Stimulated activated CD4-positive, alpha-beta T cell treated with anti-CD3 and anti-CD28 coated beads, Interleukin-12 subunit alpha, Interleukin-12 subunit beta, amount 100 ng/mL, for 24 hours (primary cell): ENCODE data around the gene TTC39B.

Source experiments
- DNase-seq, 2 experiments: peaks; one replicate each; pipeline ENCODE4 v3.0.0-alpha.2; 2020; ENCODE audit warnings: low read depth in 2 of 2

Gene TTC39B

DNA sequence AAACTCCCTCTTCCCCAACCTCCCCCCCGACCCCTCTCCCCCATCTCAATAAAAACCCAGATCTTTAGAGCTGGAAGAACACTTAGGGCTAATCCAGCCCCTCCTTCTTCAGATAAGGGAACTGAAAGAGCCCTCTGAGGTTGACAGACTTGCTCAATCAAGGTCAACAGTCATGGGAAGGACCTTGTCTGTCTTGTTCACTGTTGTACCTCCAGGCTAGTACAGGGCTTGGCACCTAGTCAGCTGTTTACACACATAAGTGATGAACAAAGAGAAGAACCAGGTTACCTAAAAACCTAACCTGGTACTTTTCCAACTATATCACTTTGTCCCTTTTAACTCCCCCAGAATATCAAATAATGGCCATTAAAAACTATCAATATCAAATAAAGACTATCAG lies 2.4 kb downstream of the TTC39B start:
- no peak for DNase-seq

DNA sequence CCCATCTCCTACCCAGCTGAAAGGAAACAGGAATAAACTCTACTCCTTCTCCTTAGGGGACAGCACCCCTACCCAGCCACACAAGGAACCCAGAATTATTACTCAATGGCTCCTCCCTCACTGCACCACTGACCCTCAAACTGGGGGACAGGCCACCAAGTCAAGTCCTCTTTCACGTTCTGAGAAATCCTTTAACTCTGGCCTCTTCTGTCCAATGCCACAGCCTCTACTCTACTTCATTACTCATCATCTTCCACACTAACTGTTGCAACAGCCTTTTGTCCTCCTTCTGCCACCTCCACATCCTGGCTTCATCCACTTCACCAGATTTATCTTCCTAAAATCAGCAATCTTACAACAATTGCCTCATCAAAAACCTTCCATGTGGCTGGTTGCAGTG lies 6.8 kb downstream of the TTC39B start:
- no peak for DNase-seq

DNA sequence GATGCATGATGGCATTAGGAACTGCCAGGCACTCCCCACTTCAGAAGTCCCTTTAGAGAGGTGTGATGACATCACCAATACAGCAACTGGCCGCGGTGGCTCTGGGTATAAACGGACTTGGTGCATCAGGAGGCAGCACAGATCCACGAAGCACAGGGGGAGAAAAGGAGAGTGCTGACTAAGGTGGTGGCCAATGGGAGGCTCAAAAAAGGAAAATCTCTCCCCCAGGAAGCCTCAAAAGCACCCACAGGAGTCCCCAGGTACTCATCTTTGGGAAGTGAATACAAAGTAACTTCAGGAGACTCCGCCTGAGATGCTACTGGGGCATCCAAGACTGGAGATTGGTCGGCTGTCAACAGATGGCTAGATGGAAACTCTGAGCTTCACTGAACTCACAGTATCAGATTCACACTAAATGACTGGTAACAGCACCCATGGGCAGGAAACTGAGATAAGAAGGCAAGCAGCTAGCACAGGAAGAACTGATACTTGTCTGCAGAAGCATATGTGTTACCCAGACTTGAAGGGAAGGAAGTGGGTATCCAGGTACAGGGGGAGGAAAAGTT lies 7.6 kb downstream of the TTC39B start:
- DNase-seq, result peak in 1 of 2 experiments; percentile 45

DNA sequence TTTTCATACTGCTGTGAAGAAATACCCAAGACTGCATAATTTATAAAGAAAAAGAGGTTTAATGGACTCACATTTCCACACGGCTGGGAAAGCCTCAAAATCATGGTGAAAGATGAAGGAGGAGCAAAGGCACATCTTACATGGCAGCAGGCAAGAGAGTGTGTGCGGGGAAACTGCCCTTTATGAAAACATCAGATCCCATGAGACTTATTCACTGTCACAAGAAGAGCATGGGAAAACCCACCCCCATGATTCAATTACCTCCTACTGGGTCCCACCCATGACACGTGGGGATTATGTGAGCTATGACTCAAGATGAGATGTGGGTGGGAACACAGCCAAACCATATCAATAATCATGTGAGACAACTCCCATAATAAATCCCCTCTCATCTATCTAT lies 8.7 kb downstream of the TTC39B start:
- no peak for DNase-seq

DNA sequence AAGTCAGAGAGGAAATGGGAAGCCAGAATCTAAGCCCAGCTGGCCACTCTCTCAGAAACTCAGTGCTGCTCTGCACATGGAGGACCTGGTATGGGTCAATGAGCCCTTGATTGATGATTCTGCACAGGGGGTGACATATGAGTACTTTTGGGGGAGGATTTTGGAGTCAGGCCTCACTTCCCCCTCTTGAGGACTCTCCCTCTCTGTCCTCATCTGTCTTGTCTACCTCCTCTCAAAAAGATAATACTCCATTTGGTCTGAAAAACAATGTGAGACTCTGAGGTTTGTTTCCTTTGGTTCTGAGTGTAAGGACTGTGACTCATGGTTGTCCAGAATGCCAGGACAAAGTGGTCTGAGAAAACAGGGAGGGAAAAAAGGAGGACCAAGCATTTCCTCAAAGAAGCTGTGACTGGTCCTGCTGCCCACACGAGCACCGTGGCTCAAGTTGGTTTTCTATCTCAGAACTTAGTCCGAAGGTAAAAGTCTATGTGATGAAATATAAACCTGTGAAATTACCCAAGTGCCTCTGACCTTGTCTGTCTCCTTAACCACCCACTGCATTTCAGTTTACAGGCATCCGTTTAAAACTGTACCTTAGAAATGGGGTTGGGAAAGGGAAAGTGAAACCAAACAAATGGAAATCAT lies 11.1 kb downstream of the TTC39B start:
- DNase-seq, result no peak

DNA sequence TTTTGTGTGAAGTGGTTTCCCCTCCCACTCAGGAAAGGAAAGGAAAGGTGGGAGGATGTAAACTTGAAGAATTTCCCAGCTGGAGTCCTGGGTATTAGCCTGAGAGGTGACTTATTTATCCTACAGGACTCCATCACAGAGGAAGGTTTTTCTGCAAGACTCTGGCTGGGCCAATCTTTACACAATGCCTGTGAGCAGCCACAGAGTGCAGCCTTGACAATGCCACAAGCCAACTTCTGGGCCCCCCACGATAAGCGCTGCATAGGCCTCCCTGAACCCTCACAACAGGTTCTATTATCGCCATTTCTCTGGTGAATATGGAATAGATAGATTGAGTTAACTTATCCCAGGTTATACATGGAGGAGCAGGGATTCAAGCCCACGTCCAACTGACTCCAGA lies 12.4 kb downstream of the TTC39B start:
- DNase-seq, result no peak

DNA sequence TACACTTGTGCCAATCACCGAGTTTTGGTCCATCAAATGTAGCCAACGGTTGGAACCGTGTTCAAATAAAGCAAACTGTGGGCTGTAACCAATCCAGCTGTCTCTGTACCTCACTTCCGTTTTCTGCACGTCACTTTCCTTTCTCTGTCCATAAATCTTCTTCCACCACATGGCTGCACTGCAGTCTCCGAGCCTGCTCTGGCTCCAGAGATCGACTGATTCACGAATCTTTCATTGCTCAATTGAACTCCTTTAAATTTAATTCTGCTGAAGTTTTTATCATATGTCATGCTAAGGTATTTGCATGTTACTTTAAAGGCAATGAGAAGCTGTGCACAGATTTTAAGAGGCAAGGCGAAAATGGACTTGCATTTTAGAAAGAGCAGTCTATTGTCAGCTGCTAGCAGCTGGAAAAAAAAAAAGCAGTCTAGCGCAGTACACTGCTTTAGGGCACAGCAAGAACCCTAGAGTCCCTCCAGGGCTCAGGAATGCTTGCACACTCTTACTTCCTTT lies 13.2 kb downstream of the TTC39B start:
- DNase-seq, result no peak

DNA sequence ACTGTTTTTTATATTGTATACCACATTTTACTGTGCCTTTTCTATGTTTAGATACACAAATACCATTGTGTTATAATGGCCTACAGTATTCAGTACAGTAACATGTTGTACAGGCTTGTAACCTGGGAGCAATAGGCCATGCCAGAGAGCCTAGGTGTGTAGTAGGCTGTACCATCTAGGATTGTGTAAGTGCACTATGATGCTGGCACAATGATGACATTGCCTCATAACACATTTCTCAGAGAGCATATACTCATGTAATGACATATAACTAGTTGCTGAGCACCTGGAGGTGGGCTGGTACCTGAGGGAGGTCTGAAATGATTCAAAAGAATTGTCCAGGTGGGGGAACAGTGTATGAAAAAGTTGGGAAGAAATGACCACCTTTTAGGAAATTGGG lies 13.9 kb downstream of the TTC39B start:
- DNase-seq, result no peak

DNA sequence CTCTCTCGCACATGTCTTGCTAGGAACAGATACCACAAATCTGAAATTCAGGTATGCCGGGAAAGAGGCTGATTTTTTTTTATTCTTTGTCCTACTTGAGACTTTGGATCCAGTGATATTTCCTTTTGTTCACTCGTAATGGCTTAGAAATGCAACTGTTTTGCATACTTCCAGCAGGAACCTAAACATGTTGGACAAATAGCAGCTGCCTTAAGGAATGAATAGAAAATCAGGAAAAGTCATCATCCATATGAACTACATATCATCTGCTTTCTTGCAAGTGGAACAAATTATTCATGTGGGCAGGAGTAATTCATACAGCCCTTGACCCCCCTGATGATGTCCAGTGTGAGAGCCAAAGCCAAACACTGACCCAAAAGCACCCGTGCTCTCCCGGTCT lies 17.4 kb downstream of the TTC39B start:
- no peak for DNase-seq

DNA sequence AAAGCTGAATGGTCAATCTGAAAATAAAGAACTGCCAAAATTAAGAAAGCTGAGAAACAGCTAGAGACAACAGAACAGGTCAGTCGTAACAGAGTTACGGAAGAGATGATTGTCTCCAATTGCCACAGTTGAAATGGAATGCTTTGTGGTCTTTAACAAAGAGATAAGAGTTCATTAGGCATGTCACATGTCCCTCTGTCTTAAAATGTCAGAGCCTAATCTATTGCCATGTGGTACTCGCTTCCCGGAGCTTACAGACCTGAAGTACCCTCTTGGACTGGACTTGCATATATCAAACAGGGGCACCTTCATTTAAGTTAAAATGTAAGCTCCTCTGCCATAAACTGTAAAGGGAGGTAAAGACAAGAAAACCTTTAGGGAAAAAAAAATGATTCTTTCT lies 19.7 kb downstream of the TTC39B start:
- DNase-seq, result no peak

DNA sequence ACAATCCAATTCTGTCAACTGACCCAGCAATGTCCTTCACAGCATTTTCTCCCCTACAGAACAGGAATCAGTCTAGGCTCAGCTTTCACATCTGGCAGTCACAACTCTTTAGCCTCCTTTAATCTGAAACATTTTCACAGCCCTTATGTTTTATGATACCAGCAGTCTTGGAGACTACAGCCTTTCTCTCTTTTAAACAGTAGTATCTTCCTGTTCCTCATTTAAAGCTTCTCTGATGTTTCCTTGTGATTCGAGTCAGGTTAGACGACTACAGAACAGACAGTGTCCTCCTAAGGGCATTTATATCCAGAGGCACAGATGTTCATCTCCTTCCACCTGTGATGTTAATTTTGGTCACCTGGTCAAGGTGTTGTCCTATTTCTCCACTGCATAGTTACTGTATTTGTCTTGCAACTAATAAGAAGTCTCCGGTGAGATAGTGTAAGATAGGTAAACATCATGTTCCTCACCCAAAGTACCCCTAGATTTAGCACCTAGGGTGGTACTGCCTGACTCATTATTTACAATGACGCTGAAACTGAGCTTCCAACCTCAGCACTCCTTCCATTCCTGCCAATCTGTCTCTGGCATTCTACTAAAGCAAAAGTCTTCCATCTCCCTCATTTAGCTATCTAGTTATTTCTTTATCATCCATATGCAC lies 20.7 kb downstream of the TTC39B start:
- no peak for DNase-seq

DNA sequence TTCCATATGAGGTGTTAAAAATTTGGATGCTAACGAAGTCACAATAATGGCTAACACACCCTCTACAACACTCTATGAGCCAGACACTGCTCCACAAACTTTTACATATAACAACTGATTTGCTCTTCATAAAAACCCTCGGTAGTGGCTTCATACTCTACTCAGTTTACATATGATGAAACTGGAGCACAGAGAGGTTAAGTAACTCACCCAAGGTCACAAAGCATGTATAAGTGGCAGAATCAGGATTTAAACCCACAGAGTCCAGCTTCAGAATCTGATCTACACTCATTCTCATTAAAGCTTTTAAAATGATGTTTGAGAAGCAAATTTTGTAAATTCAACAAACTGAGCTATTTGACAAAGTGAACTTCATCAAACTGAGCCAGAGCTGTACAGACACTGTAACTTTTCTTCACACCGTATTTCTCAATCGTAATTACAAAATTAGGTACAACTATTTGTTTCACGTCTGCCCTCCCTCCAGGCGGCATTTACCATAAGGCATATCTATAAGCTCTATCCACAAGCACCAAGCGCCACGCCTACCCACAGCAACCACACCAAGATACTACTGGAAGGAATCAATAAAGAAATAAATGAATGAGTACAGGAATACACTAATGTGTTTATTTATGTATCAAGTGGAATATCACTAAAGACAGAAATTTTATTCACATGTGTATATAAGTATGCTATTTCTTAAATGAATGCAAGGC lies 24.3 kb downstream of the TTC39B start:
- DNase-seq, result no peak

DNA sequence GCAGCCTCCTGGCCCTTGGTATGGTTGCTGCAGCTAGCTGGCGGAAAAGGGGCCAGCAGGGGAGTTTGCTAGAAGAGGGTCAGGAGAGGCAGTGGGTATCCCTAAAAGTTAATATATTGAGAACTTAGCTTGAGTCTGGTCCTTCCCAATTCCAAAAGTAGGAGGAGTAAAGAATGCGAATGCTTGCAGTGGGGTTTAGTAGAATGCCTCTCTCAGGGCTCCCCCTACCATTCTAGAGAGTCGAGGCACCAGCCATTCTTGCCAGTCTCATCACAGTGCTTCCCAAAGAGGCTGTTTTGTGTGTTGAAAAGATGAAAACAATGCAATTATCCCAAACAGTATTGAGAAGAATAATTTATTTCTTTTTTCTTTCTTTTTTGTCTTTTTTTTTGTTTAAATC lies 26.4 kb downstream of the TTC39B start:
- DNase-seq, result no peak

DNA sequence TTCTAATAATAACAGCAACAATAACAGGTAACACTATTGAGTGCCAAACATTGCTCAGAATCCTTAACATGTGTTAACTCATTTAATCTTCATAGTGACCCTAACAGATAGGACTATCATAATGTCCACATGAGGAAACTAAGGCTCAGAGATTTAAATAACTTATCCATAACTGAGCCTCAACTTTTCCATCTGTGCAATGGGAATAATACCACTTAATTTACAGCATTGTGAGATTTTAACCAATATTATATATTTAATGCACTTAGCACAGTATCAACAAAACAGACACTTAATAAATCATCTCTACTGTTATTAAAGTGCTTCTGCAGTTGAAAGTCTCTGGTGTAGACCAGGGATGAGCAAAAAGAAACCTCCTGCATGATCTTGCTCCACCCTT lies 28.2 kb downstream of the TTC39B start:
- DNase-seq, result no peak

DNA sequence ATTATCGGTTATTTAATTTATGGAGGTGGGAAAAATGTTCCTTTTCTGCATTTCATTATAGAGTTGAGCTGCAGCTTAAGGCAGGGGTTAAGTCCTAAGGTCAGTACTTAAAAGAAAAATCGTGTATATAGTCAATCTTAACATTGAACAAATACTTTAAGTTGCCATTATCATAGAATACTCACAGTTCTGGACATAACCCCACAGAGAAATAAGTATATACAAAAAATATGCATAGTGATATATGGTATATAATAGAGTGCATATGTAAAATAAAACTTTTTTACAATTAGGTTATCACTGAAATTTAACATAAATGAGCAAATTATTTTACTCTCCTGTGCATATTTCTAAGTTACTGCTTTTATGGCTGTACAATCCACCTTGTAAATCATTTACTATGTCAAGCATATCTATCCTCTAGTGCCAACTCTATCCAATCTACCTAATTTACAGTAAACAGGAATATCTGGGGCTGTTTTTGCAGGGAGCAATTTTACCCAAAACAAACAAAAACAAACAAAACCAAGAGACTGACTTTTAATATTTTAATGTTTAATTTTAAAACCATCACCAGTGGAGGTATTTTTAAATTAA lies 28.8 kb downstream of the TTC39B start:
- DNase-seq, result no peak

DNA sequence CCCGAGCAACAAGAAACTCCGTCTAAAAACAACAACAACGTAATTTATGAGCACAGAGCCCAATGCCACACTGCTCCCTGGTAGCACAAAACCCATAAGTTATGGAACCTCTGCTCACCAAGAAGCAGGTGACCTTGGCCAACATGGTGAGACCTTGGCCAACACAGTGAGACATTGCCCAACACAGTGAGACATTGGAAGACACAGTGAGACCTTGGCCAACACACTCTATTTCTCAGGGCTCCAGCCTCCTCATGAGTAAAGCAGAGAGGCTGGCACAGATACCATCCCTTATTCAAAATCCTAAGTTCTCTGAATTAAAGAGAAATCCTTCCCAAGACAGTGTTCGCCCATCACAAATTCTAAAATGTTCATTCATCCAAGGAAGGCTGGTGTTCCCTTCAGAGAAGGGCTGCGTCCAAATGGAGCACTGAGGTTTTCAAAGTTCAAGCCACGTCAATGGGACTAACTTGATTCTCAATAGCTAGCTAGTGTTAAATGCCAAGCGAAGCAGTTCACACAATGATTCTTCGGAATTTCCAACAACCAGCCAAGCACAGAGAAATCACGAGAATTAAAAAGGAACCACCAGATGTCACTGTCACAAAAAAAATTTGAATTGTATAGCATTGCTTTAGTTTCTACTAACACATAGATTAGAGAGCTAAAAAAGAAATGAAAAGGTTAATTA lies 29.5 kb downstream of the TTC39B start:
- no peak for DNase-seq

DNA sequence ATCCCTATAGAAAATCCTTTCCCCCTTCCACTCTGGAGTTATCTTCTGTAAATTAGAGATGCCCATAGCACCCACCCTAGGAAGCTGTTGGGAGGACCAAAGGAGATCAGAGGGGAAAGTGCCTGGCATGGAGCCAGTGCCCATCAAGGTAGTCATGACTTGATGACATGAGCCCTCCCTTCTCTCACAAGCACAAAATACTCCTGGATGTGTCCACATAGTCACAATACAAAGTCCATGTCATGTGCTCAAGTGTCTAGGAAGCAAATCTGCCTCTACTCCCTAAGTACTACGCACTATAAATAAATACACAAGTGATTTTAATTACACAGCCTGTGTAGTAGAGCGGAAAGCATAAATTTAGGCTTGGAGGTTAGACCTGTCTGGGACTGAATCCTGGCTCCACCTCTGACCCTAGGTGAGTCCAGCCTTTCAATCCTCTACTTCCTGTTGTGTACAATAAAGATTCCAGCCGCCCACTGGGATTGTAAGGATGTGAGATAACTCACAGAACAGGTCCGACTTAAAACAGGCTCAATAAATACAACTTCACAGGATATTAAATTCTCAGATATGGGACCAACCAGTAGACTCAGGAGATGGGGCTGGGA lies 30.6 kb downstream of the TTC39B start:
- no peak for DNase-seq

DNA sequence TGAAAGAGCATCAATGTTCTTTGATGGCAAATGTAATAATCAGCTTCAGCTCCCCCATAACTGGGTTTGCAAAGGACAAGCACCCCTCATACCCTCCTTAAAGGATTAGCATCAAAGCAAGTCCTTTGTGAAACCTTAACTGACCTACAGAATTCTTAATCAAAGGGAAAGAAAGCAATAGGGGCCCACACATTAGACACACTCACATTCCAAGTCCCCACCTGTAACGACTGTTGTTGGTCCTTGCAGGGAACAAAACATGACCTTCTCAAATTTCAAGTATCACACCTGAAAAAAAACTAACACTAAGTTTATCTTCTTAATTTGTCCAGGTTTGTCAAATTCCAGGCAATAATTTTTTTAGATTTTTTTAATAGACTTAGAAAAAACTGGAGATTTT lies 32.6 kb downstream of the TTC39B start:
- no peak for DNase-seq

DNA sequence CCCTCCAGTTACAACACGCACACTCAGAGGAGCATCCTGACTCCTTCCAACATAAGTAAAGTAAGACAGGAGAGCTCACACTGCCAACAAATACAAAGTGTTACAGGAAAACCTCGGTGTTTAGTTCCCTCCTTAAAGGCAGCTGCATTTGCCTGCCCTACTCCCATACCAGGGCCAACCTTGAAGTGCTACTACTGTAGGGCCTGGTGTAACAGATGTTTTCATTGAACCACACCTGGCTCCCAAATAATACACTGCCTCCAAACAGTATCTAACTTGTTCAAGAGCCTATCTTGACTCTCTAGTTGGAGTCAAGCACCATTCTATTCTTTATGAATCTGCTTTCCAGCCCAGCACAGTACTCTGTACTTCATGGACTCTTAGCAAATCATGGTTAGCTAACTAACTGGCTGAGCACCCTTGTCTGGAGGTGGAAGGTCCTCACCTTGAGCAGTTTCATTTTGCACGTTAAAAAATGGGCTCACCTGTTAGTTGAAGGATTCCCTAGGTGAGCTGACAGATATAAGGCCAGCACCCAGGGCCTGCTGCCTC lies 34.6 kb downstream of the TTC39B start:
- no peak for DNase-seq

DNA sequence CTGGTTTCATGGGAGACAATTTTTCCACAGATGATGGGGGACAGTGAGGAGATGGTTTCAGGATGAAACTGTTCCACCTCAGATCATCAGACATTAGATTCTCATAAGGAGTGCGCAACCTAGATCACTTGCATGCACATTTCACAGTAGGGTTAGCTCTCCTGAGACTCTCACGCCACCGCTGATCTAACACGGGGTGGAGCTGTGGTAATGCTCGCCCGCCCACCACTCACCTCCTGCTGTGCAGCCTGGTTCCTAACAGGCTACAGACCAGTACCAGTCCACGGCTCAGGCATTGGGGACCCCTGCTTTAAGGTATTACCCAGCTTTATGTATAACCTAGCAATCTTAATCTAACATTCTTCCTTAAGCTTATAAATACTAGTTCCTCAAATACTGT lies 35.6 kb downstream of the TTC39B start:
- no peak for DNase-seq

DNA sequence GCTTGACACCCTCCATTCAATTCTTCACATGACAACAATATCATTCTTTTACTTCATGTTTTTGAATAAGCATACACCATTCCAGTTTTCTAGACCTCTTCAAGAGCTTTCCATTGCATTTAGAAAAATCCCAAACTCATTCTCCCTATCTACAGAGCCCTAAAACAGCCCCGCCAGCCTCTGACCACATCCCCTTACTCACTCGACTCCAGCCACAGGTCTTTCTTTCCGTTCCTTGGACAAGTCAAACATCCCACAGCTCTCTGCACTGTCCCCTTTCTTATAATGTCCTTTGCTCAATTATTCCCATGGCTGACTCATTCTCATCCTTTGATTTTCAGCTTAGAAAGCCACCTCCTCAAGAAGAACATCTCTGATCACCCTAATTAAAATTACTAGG lies 38.2 kb downstream of the TTC39B start:
- no peak for DNase-seq
